ENCODE results near the gene P2RX5.
"Not testable (repeated sequence)": the region's sequence is repeated elsewhere in the genome, so short reads cannot be mapped to it uniquely, and the experiment has no call there.

The P2RX5 gene

DNA sequence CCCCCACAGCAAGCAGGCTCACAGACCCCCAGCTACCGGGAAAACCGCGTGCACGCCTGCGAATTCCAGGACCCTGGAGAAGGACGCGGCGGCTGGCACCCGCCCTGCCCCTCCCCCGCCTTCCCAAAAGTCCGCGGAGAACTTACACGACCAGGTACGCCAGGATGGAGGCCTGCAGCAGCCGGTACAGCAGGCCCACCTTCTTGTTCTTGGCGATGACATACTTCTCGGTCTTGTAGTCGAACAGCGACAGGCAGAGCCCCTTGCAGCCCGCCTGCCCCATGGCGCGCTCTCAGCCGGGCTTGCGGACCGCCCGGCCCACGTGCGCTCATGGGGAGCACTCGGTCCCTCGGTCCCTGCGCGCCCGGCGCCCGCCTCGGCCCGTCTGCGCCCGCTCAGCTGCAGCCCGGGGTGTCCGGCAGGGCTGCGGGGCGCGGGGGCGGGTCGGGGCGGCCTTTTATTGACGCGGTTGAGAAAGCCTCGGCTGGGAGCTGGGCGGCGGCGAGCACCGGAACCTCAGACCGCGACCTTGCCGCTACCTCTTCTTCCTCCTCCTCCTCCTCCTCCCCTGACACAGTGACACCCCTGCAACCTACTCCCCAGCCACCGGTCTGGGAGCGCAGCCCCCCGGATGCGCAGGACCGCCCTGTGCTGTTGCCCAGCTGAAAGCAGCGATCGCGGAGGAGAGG, at the start of gene P2RX5:
P2RX5 (minus strand) TSS at position 433 of the 689 bp plus-strand sequence; CDS start at position 283, 150 bp downstream.
- no peak for DNase-seq

DNA sequence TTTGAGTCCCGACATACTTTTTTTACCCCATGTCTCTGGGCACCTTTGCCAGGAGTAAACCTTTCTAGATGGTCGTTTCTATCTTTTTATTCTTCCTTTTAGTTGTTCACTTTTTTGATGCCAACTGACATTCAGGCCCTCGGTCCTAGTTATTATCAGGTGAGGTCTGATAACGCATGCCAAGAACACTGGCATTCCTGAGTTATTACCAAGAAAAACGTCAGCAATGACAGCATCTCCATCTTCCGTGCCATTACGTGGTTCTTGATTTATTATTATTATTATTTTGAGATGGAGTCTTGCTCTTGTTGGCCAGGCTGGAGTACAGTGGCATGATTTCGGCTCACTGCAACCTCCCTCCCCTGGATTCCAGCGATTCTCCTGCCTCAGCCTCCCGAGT, 49.1 kb upstream of the P2RX5 start:
- DNase-seq, result no peak

GRCh38 chr17:3744014-3744413, 48.1 kb upstream of the P2RX5 start:
- DNase-seq, result no peak

DNA sequence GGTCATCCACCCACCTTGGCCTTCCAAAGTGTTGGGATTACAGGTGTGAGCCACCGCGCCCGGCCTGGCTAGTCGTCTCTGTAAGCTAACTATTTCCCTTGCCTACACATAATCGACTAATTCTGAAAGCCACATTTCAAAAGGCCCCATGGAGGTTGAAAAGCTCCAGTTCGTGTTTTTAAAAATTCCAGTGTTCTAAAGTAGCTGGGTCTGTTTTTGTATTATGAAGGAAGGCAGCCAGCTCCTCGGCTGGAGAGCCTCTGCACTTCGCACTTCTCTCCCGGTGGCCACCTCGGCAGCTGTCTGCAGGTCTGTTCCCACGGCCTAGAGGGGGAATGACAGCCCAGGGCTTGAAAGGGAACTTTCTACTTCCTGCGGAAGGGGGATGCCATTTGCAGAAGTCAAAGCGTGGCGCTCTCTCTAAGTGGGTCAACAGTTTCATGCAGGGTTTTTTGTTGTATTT, 44.7 kb upstream of the P2RX5 start:
- DNase-seq, result no peak

- DNase-seq, result no peak
Measured at GRCh38 chr17:3739422-3740124, 43.6 kb upstream of the P2RX5 start.

- no peak for DNase-seq
Measured at GRCh38 chr17:3738562-3739295, 42.8 kb upstream of the P2RX5 start.

DNA sequence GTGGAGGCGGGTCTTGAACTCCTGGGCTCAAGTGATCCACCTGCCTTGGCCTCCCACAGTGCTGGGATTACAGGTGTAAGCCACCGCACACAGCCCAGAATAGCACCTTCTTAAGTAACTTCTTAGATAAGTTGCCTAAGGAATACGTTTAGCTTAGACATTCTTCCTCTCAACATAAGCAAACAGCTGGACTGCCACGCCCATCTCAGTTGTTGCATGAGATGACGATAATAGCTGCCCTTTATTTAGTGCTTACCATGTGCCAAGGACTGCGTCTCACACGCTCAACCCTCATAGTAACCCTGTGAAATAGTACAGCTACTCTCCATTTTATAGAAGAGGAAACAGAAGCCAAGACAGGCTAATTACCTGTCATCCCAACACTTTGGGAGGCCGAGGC, 39.6 kb upstream of the P2RX5 start:
- DNase-seq, result no peak

GRCh38 chr17:3734911-3735276, 38.9 kb upstream of the P2RX5 start:
- DNase-seq, result not testable (repeated sequence)

- DNase-seq, result no peak
Measured at GRCh38 chr17:3732210-3732621, 36.3 kb upstream of the P2RX5 start.

DNA sequence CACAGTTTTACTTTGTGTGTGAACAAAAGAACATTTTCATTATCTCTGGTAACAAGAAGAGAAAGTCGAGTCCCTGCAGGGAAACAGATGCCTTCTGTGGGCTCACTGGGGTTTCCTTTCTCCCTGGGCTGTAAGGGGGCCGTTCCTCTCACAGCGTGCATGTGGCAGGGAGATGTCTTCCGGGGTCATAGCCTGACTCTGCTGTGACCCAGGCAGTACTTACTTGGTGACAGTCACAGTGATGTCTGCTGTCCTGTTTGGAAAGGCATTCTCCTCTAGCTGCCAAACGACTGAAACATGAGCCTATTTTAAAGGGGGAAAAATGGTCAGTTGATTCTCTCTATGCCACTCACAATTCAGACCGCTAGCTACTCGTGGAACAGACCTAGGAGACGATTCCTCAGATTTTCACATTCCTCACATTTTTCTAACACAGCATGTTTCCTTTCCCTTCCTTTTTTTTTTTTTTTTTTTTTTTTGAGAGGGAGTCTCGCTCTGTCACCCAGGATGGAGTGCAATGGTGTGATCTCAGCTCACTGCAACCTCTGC, 35.0 kb upstream of the P2RX5 start:
- DNase-seq, result no peak

GRCh38 chr17:3729881-3730280, 33.9 kb upstream of the P2RX5 start:
- no peak for DNase-seq

DNA sequence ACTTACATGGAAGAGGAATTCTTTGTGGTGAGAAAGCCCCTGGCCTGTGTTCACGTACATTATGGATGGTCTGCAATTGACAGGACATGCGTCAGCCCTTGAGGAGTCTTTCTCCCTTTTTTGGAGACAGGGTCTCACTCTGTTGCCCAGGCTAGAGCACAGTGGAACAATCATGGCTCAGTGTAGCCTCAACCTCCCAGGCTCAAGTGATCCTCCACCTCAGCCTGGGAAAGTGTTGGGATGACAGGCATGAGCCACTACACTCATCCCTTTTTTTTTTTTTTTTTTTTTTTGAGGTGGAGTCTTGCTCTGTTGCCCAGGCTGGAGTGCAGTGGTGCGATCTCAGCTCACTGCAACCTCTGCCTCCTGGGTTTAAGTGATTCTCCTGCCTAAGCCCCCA, 32.1 kb upstream of the P2RX5 start:
- not testable (repeated sequence) for DNase-seq

DNA sequence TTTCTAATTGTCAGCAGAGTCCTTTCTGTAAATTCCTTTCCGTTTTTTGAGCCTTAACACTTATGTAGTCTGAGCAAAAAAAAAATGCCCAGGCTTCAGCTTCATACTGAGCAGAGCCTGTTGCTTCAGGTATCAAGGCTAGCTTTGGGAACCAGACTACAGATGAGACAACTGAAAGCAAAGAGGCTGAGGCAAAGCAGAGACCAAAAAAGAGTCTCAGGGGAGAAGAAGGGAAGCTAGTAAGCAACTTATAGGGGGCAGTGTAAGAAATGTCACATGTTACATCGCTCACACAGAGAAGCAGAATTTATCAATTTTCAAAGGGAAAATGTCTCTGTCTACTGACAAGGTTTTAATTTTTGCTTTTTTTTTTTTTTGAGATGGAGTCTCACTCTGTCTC, 31.1 kb upstream of the P2RX5 start:
- no peak for DNase-seq

- no peak for DNase-seq
Measured at GRCh38 chr17:3724378-3725077, 28.6 kb upstream of the P2RX5 start.

DNA sequence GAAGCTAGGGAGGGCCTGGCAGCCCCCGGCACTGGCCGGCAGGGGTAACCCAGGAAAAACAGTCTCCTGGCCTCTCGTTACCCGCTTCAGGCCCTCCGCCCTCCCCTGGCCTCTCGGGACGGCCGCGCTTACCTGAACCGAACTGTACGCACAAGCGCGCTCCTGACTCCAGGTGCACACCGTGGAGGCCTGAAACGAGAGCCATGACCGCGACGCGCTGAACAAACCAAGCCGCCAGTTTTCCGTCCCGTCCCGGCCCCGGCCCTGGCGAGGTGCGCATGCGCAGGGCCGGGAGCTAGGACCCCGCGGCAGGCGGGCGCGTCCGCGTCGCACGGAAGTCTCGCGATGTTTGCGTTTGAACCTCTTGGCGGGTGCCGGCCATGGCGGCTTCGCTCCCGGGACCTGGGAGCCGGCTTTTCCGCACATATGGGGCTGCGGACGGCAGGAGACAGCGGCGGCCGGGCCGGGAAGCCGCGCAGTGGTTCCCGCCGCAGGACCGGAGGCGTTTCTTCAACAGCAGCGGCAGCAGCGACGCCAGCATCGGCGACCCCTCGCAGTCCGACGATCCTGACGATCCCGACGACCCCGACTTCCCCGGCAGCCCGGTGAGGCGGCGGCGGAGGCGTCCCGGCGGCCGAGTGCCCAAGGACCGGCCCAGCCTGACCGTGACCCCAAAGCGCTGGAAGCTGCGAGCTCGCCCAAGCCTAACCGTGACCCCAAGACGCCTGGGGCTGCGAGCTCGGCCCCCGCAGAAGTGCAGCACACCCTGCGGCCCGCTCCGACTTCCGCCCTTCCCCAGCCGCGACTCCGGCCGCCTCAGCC, 27.8 kb upstream of the P2RX5 start, which contains the start of gene HASPIN:
HASPIN (plus strand) TSS at position 348 of the 822 bp plus-strand sequence; CDS start at position 381, 33 bp downstream.
- DNase-seq, result peak; percentile 61

DNA sequence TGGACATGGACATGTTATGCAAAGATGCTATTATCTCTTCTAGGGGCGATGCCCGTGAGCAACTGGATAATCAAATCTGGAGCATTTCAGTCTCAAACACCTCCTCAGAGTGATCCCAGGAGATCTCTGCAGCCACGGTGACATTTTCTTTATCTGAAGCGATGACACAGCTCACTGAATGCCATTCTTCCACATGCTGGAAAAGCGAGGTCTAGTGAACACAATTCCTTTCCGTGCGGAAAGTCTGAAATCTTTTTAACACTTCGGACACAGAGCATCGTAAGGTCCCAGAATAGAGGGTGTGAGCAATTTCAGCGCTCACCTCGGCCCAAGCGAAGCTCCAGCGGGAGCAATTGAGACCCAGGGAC, 27.2 kb upstream of the P2RX5 start:
- no peak for DNase-seq

DNA sequence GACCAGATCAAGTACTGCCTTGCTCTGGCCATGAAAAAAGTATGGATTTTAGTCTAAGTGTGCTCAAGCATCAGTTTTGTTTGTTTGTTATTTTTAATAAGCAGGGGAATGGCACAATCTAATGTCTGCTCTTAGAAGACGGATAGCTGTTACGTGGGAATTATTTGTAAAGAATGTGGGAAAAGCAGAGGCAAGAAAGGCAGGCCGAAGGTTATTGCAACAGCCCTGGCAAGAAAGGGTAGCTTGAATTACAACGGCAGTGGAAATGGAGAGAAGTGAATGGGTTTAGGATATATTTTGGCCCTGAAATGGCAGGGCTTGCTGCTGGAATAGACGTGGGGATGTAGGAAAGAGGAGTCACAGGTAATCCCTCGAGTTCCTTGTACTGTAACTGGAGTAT, 26.8 kb upstream of the P2RX5 start:
- DNase-seq, result no peak

DNA sequence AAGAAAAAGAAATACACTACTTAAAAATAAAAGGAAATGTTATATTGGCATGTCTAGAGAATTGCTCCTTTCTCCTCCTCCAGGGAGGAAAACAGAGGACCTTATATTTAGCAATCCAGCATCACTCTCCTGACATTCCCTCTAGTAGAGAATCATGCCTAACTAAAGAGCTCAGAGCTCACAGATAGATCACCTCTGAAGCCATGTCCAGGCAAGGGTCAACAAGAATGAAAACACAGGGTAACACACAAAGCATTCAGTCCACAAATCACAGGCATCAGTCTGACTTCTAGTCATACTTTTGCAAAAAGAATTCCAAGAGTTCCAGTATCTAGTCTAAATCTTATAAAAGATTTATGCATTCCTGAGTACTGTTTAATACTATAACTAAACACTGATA, 23.3 kb upstream of the P2RX5 start:
- DNase-seq, result no peak

GRCh38 chr17:3718201-3718600, 22.2 kb upstream of the P2RX5 start:
- no peak for DNase-seq

DNA sequence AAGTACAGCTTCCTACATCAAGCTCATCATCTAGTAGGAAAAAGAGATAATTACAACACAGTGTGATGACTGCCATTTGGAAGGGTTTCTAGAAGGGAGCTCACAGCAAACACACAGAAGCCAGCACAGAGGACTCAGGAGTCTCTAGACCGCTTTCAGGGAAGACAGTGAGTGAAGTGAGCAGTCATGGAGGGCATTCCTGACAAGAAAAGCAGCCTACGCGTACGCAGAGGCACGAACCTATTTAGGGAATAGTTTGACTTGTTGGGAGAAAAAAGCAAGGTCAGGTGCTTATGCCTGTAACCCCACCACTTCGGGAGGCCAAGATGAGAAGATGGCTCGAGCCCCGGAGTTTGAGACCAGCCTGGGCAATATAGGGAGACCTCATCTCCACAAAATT, 19.3 kb upstream of the P2RX5 start:
- no peak for DNase-seq

GRCh38 chr17:3712811-3713463, 17.0 kb upstream of the P2RX5 start:
- no peak for DNase-seq
